Trophoblast cell (in vitro differentiated cells and primary cell): Measurements from ENCODE around the gene DNAAF8.

Experiments used
- DNase-seq, 2 donors: peaks; one replicate each; pipeline ENCODE4 v3.0.0-alpha.2; 2016
- H2AFZ ChIP-seq: 2 replicates; pipeline ENCODE4 v1.6.1; 2013; ENCODE audit warnings: low read length, moderate library complexity, mild to moderate bottlenecking; ENCODE audit not compliant: insufficient read depth, poor library complexity
- H2AK5ac ChIP-seq: 2 replicates; pipeline ENCODE4 v1.6.1; 2013; ENCODE audit warnings: mild to moderate bottlenecking, low read length
- H2BK120ac ChIP-seq: 2 replicates; pipeline ENCODE4 v1.6.1; 2013; ENCODE audit warnings: low read length, mild to moderate bottlenecking, moderate library complexity; ENCODE audit not compliant: insufficient read depth, poor library complexity
- H2BK12ac ChIP-seq: 2 replicates; pipeline ENCODE4 v1.6.1; 2013; ENCODE audit warnings: mild to moderate bottlenecking, low read length, moderate library complexity
- H2BK5ac ChIP-seq: 2 replicates; pipeline ENCODE4 v1.6.1; 2013; ENCODE audit warnings: low read length, low read depth, moderate library complexity, mild to moderate bottlenecking; ENCODE audit not compliant: poor library complexity
- H3K14ac ChIP-seq: 2 replicates; pipeline ENCODE4 v1.6.1; 2013; ENCODE audit warnings: mild to moderate bottlenecking, low read length
- H3K18ac ChIP-seq: 2 replicates; pipeline ENCODE4 v1.6.1; 2013; ENCODE audit warnings: mild to moderate bottlenecking, low read length
- H3K23ac ChIP-seq: 2 replicates; pipeline ENCODE4 v1.6.1; 2013; ENCODE audit warnings: low read length
- H3K27ac ChIP-seq: 2 replicates; pipeline ENCODE4 v1.5.1; 2013; ENCODE audit warnings: low read depth, mild to moderate bottlenecking, inconsistent platforms, low read length, moderate library complexity
- H3K27me3 ChIP-seq: 2 replicates; pipeline ENCODE4 v1.6.1; 2013; ENCODE audit warnings: inconsistent platforms, mild to moderate bottlenecking, low read length, moderate library complexity; ENCODE audit not compliant: insufficient read depth
- H3K36me3 ChIP-seq, 2 experiments: 1 replicate in 1 of 2; 2 replicates in 1 of 2; pipeline ENCODE4 v1.6.1; 2013; ENCODE audit warnings: low read length in 2 of 2, mild to moderate bottlenecking in 2 of 2, moderate library complexity in 1 of 2; ENCODE audit not compliant: insufficient read depth in 2 of 2, control insufficient read depth in 1 of 2
- H3K4ac ChIP-seq: 2 replicates; pipeline ENCODE4 v1.6.1; 2013; ENCODE audit warnings: low read depth, mild to moderate bottlenecking, low read length, moderate library complexity
- H3K4me1 ChIP-seq, 2 experiments: 1 replicate in 1 of 2; 2 replicates in 1 of 2; pipeline ENCODE4 v1.6.1; 2013; ENCODE audit warnings: low read length in 2 of 2, mild to moderate bottlenecking in 2 of 2, moderate library complexity in 1 of 2; ENCODE audit not compliant: insufficient read depth in 2 of 2, control insufficient read depth in 1 of 2
- H3K4me2 ChIP-seq: 2 replicates; pipeline ENCODE4 v1.6.1; 2013; ENCODE audit warnings: inconsistent platforms, mild to moderate bottlenecking, low read length, moderate library complexity
- H3K4me3 ChIP-seq: 2 replicates; pipeline ENCODE4 v1.5.1; 2013; ENCODE audit warnings: mild to moderate bottlenecking, low read depth, low read length, inconsistent platforms
- H3K79me1 ChIP-seq: one replicate; pipeline ENCODE4 v1.6.1; 2013; ENCODE audit warnings: low read length
- H3K79me2 ChIP-seq: 2 replicates; pipeline ENCODE4 v1.6.1; 2013; ENCODE audit warnings: low read length, mild to moderate bottlenecking; ENCODE audit not compliant: control insufficient read depth, insufficient read depth, poor library complexity
- H3K9ac ChIP-seq: 2 replicates; pipeline ENCODE4 v1.6.1; 2013; ENCODE audit warnings: mild to moderate bottlenecking, low read length
- H3K9me3 ChIP-seq: 2 replicates; pipeline ENCODE4 v1.6.1; 2013; ENCODE audit warnings: low read depth, mild to moderate bottlenecking, control low read depth, inconsistent platforms, low read length; ENCODE audit not compliant: insufficient read depth
- H4K12ac ChIP-seq: 2 replicates; pipeline ENCODE4 v1.6.1; 2013; ENCODE audit warnings: low read depth, mild to moderate bottlenecking, low read length, moderate library complexity
- H4K8ac ChIP-seq: 2 replicates; pipeline ENCODE4 v1.6.1; 2013; ENCODE audit warnings: low read depth, mild to moderate bottlenecking, low read length, moderate library complexity
- H4K91ac ChIP-seq: one replicate; pipeline ENCODE4 v1.6.1; 2013; ENCODE audit warnings: low read depth, mild to moderate bottlenecking, low read length, moderate library complexity
- WGBS: extraction: QIAGEN DNeasy Blood & Tissue Kit; methylation state at CpG from one replicate; pipeline ENCODE4 v1.1.7; 2013; ENCODE audit warnings: missing lambda C conversion rate; ENCODE audit not compliant: insufficient read length, insufficient coverage; ENCODE audit errors: extremely low coverage; 5-methylcytosine and 5-hydroxymethylcytosine counted together

Gene DNAAF8

GRCh38 chr16:4729876-4730275 lies 4.5 kb upstream of the DNAAF8 start:
- H3K23ac ChIP-seq: no peak overlapping the region
- no peak overlapping the region for H4K8ac ChIP-seq
- no peak overlapping the region for H3K9ac ChIP-seq
- peaks cover under 1 to 2% of the 10 kb centered on the region in 2 experiments for H3K4me1 ChIP-seq
- H4K91ac ChIP-seq: no peak overlapping the region
- no peaks in the 10 kb centered on the region for H3K27me3 ChIP-seq
- H3K36me3 ChIP-seq: peaks cover 24 to 27% of the 10 kb centered on the region in 2 experiments
- H3K9me3 ChIP-seq: no peaks in the 10 kb centered on the region
- no peak overlapping the region for H3K14ac ChIP-seq
- H3K79me1 ChIP-seq: peaks cover 6% of the 10 kb centered on the region
- no peak overlapping the region for H2BK12ac ChIP-seq
- no peak overlapping the region for H4K12ac ChIP-seq
- no CpG with 5 or more reads among the region's 15 CpGs for WGBS
- peak overlapping the region; percentile 9 for H3K4ac ChIP-seq
- H3K79me2 ChIP-seq: peaks cover 2% of the 10 kb centered on the region
- H2BK120ac ChIP-seq: no peak overlapping the region
- no peak overlapping the region for H2AFZ ChIP-seq
- no peak overlapping the region for H3K27ac ChIP-seq
- H2BK5ac ChIP-seq: no peak overlapping the region
- no peak for DNase-seq
- no peak overlapping the region for H3K4me3 ChIP-seq
- H2AK5ac ChIP-seq: no peak overlapping the region
- no peak overlapping the region for H3K4me2 ChIP-seq
- H3K18ac ChIP-seq: no peak overlapping the region

GRCh38 chr16:4733211-4733742 lies 1.1 kb upstream of the DNAAF8 start:
- H3K9me3 ChIP-seq: no peaks in the 10 kb centered on the region
- no peak overlapping the region for H2BK5ac ChIP-seq
- no peaks in the 10 kb centered on the region for H3K27me3 ChIP-seq
- no peak overlapping the region for H2BK120ac ChIP-seq
- no peak overlapping the region for H4K91ac ChIP-seq
- peaks cover 7% of the 10 kb centered on the region for H3K79me1 ChIP-seq
- no peak overlapping the region for H3K18ac ChIP-seq
- DNase-seq: peak in 1 of 2 donors; percentile 3
- no peak overlapping the region for H3K4ac ChIP-seq
- H4K8ac ChIP-seq: no peak overlapping the region
- peak overlapping the region; percentile 56 for H2AFZ ChIP-seq
- peaks cover 11 to 15% of the 10 kb centered on the region in 2 experiments for H3K4me1 ChIP-seq
- no peak overlapping the region for H3K9ac ChIP-seq
- no peak overlapping the region for H3K27ac ChIP-seq
- no peak overlapping the region for H4K12ac ChIP-seq
- no CpG with 5 or more reads among the region's 17 CpGs for WGBS
- H3K4me3 ChIP-seq: no peak overlapping the region
- H3K14ac ChIP-seq: no peak overlapping the region
- H3K79me2 ChIP-seq: peaks cover 2% of the 10 kb centered on the region
- peaks cover 11 to 14% of the 10 kb centered on the region in 2 experiments for H3K36me3 ChIP-seq
- no peak overlapping the region for H3K23ac ChIP-seq
- no peak overlapping the region for H2AK5ac ChIP-seq
- H3K4me2 ChIP-seq: peak overlapping the region; percentile 78
- no peak overlapping the region for H2BK12ac ChIP-seq

GRCh38 chr16:4733747-4734062 lies 632 bp upstream of the DNAAF8 start:
- DNase-seq: peak in 1 of 2 donors; percentile 24
- H4K8ac ChIP-seq: peak overlapping the region; percentile 91
- H3K36me3 ChIP-seq: peaks cover 7 to 11% of the 10 kb centered on the region in 2 experiments
- H2BK12ac ChIP-seq: peak overlapping the region; percentile 28
- H3K4ac ChIP-seq: peak overlapping the region; percentile 86
- H3K27me3 ChIP-seq: no peaks in the 10 kb centered on the region
- peak overlapping the region; percentile 35 for H2BK120ac ChIP-seq
- H2AFZ ChIP-seq: peak overlapping the region; percentile 96
- peak overlapping the region; percentile 78 for H3K4me2 ChIP-seq
- H3K18ac ChIP-seq: peak overlapping the region; percentile 95
- H3K79me2 ChIP-seq: peaks cover 2% of the 10 kb centered on the region
- H4K91ac ChIP-seq: peak overlapping the region; percentile 82
- peak overlapping the region; percentile 90 for H3K14ac ChIP-seq
- WGBS: no CpG with 5 or more reads among the region's 19 CpGs
- H2AK5ac ChIP-seq: peak overlapping the region; percentile 62
- peak overlapping the region; percentile 90 for H4K12ac ChIP-seq
- peak overlapping the region; percentile 57 for H2BK5ac ChIP-seq
- H3K27ac ChIP-seq: peak overlapping the region; percentile 35
- peak overlapping the region; percentile 6 for H3K9ac ChIP-seq
- H3K79me1 ChIP-seq: peaks cover 7% of the 10 kb centered on the region
- no peak overlapping the region for H3K23ac ChIP-seq
- peaks cover 11 to 16% of the 10 kb centered on the region in 2 experiments for H3K4me1 ChIP-seq
- no peaks in the 10 kb centered on the region for H3K9me3 ChIP-seq
- H3K4me3 ChIP-seq: peak overlapping the region; percentile 89

GRCh38 chr16:4734730-4735535 lies 596 bp downstream of the DNAAF8 start:
- H2AK5ac ChIP-seq: peak overlapping the region; percentile 56
- H2BK120ac ChIP-seq: no peak overlapping the region
- H3K9ac ChIP-seq: no peak overlapping the region
- WGBS: no CpG with 5 or more reads among the region's 38 CpGs
- no peaks in the 10 kb centered on the region for H3K9me3 ChIP-seq
- H3K79me2 ChIP-seq: peaks cover 2% of the 10 kb centered on the region
- H3K18ac ChIP-seq: peak overlapping the region; percentile 38
- no peak overlapping the region for H3K23ac ChIP-seq
- no peaks in the 10 kb centered on the region for H3K27me3 ChIP-seq
- peak overlapping the region; percentile 75 for H2AFZ ChIP-seq
- peaks cover 1 to 3% of the 10 kb centered on the region in 2 experiments for H3K36me3 ChIP-seq
- H2BK12ac ChIP-seq: no peak overlapping the region
- H3K4me3 ChIP-seq: peak overlapping the region; percentile 89
- DNase-seq: peak; percentile 72 to 84
- H4K12ac ChIP-seq: peak overlapping the region; percentile 6
- no peak overlapping the region for H4K91ac ChIP-seq
- H3K4me1 ChIP-seq: peaks cover 11 to 16% of the 10 kb centered on the region in 2 experiments
- peak overlapping the region; percentile 78 for H3K4me2 ChIP-seq
- peaks cover 7% of the 10 kb centered on the region for H3K79me1 ChIP-seq
- H3K14ac ChIP-seq: peak overlapping the region; percentile 31
- H2BK5ac ChIP-seq: no peak overlapping the region
- H3K27ac ChIP-seq: peak overlapping the region; percentile 28
- peak overlapping the region; percentile 20 for H3K4ac ChIP-seq
- H4K8ac ChIP-seq: peak overlapping the region; percentile 77
